Loucy (cell line): ENCODE measurements around the gene JOSD1.

Experiments used
- H2AFZ ChIP-seq: fragments of 200-600 bp; sonication (generic); 2 replicates; pipeline ENCODE4 v1.6.0; 2016; ENCODE audit warnings: antibody characterized with exemption, mild to moderate bottlenecking, low read length, moderate library complexity
- H3F3A ChIP-seq: fragments of 200-600 bp; 2 replicates; pipeline ENCODE4 v1.6.0; 2016; ENCODE audit warnings: antibody characterized with exemption, low read depth, mild to moderate bottlenecking
- H3K27me3 ChIP-seq: fragments of 200-600 bp; sonication (generic); 2 replicates; pipeline ENCODE4 v1.6.1; 2014; ENCODE audit warnings: low read length, mild to moderate bottlenecking; ENCODE audit not compliant: insufficient read depth, poor library complexity, severe bottlenecking
- H3K36me3 ChIP-seq: fragments of 200-600 bp; sonication (generic); 2 replicates; pipeline ENCODE4 v1.6.1; 2016; ENCODE audit warnings: low read length; ENCODE audit not compliant: insufficient read depth
- H3K4me1 ChIP-seq: fragments of 200-600 bp; sonication (generic); 2 replicates; pipeline ENCODE4 v1.5.1; 2014; ENCODE audit warnings: low read length, mild to moderate bottlenecking; ENCODE audit not compliant: insufficient read depth, poor library complexity, severe bottlenecking
- H3K4me2 ChIP-seq: fragments of 200-600 bp; sonication (generic); 2 replicates; pipeline ENCODE4 v1.6.0; 2014; ENCODE audit warnings: antibody characterized with exemption, low read length, low read depth, mild to moderate bottlenecking; ENCODE audit not compliant: poor library complexity, severe bottlenecking
- H3K4me3 ChIP-seq: fragments of 200-600 bp; sonication (generic); 2 replicates; pipeline ENCODE4 v1.5.1; 2014; ENCODE audit warnings: low read length, mild to moderate bottlenecking, mixed read lengths; ENCODE audit not compliant: poor library complexity, severe bottlenecking
- H3K79me2 ChIP-seq: fragments of 200-600 bp; sonication (generic); 2 replicates; pipeline ENCODE4 v1.6.1; 2014; ENCODE audit warnings: low read length; ENCODE audit not compliant: insufficient read depth
- H3K9ac ChIP-seq: fragments of 200-600 bp; sonication (generic); 2 replicates; pipeline ENCODE4 v1.6.0; 2014; ENCODE audit warnings: mild to moderate bottlenecking, low read depth, low read length, moderate library complexity; ENCODE audit not compliant: poor library complexity, severe bottlenecking
- H3K9me2 ChIP-seq: fragments of 200-600 bp; sonication (generic); replicated peaks from 2 replicates; pipeline ENCODE4 v1.6.1; 2016; ENCODE audit warnings: low read depth, low read length, mixed read lengths
- H3K9me3 ChIP-seq: fragments of 200-600 bp; sonication (generic); 2 replicates; pipeline ENCODE4 v1.6.1; 2014; ENCODE audit warnings: mild to moderate bottlenecking, antibody characterized with exemption, low read length, low read depth; ENCODE audit not compliant: insufficient read depth
- H4K20me1 ChIP-seq: fragments of 200-600 bp; sonication (generic); 2 replicates; pipeline ENCODE4 v1.6.0; 2014; ENCODE audit warnings: antibody characterized with exemption, low read length, mild to moderate bottlenecking; ENCODE audit not compliant: insufficient read depth, poor library complexity, severe bottlenecking
- EZH2phosphoT487 ChIP-seq: fragments of 200-600 bp; IDR thresholded peaks from 2 replicates; pipeline ENCODE4 v1.6.1; 2018; ENCODE audit warnings: antibody characterized with exemption, mild to moderate bottlenecking, moderate library complexity, borderline replicate concordance
- TF ChIP-seq, protein P1 (sequence below): fragments of 200-600 bp; sonication (generic); conservative IDR thresholded peaks from 2 replicates; pipeline ENCODE4 v1.5.1; 2014; ENCODE audit warnings: mild to moderate bottlenecking, antibody characterized with exemption, low read length

JOSD1 gene

DNA sequence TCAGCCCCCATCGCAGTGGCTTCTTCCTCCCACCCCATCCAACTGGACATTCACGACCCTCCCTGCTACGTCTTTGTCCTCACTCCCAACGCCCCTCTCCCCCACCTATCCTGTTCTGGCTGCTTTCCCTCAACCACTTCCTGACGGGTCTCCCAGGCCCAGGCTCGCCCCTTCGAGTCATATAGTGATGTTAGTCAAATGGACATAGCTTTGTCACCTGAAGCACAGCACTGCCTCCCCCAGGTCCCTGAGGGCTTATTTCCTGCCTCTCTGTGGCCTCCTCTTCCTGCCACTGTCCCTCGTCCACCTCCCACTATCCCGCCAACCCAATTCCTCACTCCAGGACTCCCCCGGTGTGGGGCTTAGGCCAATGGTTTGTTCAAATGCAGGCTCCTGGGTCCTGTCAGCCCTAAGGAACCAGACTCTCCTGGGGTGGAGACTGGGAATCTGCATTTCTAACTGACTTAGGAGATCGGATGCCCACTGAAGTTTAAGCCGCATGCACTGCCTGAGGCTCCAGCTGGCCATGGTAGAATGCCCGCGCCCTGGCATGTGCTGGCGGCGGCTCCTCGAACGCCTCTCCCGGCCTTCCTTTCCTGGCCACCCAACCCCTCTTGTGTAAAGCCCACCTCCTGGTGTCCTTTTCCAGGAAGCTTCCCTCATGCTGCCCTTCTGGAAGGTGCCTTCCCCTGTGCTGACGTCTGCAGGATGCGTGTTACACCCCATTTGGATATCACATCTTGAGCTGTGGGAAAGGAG is 36.7 kb upstream of the JOSD1 start:
- Histone ChIP-seq H3K9me3 (no peaks in the 10 kb centered on the region), H3K36me3 (peaks cover 84% of the 10 kb centered on the region; the same call in 1 of the 2 replicates)

DNA sequence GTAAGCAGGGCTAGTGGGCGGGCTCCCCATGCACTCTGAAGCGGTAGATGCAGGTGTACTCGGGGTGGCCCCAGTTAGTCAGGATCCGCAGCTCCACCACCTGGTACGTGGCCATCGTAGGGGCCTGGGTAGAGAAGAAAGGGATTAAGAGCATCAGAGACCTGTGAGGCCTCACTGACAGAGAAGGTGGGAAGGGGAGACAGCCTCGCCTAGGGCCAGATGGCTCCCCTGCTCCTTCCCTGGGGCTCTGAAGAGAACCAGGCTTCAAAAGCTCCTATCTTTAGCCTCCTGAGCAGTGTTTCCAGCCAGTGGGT is 35.5 kb upstream of the JOSD1 start:
- Histone ChIP-seq H3K9me3 (no peaks in the 10 kb centered on the region), H3F3A (no peaks in the 10 kb centered on the region), H3K27me3 (no peaks in the 10 kb centered on the region), H3K9me2 (no peaks in the 10 kb centered on the region), H4K20me1 (peaks cover 3% of the 10 kb centered on the region), H3K79me2 (no peaks in the 10 kb centered on the region), H2AFZ (no peak overlapping the region), H3K4me1 (no peaks in the 10 kb centered on the region), H3K36me3 (peaks cover 82% of the 10 kb centered on the region; the same call in 1 of the 2 replicates), H3K4me3 (no peak overlapping the region), H3K9ac (no peak overlapping the region), H3K4me2 (no peak overlapping the region)
- TF ChIP-seq, protein P1, sequence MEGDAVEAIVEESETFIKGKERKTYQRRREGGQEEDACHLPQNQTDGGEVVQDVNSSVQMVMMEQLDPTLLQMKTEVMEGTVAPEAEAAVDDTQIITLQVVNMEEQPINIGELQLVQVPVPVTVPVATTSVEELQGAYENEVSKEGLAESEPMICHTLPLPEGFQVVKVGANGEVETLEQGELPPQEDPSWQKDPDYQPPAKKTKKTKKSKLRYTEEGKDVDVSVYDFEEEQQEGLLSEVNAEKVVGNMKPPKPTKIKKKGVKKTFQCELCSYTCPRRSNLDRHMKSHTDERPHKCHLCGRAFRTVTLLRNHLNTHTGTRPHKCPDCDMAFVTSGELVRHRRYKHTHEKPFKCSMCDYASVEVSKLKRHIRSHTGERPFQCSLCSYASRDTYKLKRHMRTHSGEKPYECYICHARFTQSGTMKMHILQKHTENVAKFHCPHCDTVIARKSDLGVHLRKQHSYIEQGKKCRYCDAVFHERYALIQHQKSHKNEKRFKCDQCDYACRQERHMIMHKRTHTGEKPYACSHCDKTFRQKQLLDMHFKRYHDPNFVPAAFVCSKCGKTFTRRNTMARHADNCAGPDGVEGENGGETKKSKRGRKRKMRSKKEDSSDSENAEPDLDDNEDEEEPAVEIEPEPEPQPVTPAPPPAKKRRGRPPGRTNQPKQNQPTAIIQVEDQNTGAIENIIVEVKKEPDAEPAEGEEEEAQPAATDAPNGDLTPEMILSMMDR: no peak

More for the DNA sequence above, 36.7 kb upstream of the JOSD1 start:
- Histone ChIP-seq H4K20me1 (peaks cover 3% of the 10 kb centered on the region), H3K4me2 (no peak overlapping the region), H3K4me1 (no peaks in the 10 kb centered on the region), H3K79me2 (no peaks in the 10 kb centered on the region), H3K9me2 (no peaks in the 10 kb centered on the region), H3K4me3 (no peak overlapping the region), H3K9ac (no peak overlapping the region), H3F3A (no peaks in the 10 kb centered on the region), H3K27me3 (no peaks in the 10 kb centered on the region), H2AFZ (no peak overlapping the region)
- no peak for TF ChIP-seq EZH2phosphoT487

DNA sequence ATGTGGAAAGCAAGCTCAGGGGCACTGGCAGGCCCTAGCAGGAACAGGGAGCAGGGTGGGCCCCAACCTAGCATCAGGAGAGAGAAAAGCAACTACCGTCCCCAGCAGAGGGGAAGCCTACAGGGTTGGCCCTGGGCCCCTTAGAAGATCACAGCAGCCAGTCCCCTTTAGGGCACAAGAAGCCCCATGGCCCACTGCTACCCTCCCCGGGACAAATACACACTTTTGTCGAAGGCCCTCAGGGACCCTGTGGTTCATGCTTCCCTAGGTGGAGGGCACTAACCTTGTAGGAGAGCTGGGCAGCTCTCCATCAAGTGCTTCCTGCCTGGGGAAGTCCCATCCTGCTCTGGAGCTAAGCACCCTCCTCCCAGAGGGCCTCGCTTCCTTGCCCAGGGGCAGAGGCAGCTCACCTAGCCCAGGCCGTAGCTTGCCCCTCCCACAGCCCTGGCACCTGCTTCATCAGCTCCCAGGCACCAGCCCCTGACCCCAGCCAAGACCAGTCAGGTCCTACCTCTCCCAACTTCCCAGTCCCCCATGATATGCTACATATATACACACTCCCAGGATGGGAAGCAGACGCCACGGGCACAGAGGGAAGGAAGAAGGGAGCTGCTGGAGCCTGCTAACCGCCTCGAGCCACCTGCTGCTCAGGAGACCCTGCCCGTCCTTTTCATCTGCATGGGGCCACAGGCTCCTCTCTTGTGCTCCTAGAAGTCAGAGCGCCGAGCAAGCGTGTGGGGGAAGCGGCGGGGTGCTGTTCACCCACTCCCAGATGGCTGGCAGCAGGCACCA is 34.9 kb upstream of the JOSD1 start:
- TF ChIP-seq, protein P1: no peak
- TF ChIP-seq EZH2phosphoT487: no peak
- H3K79me2 ChIP-seq: no peaks in the 10 kb centered on the region
- no peak overlapping the region for H2AFZ ChIP-seq
- H3K27me3 ChIP-seq: no peaks in the 10 kb centered on the region
- no peaks in the 10 kb centered on the region for H3K9me3 ChIP-seq
- H3K4me3 ChIP-seq: no peak overlapping the region
- no peaks in the 10 kb centered on the region for H3K4me1 ChIP-seq
- H3F3A ChIP-seq: no peaks in the 10 kb centered on the region
- no peak overlapping the region for H3K9ac ChIP-seq
- H3K36me3 ChIP-seq: peaks cover 82% of the 10 kb centered on the region; the same call in 1 of the 2 replicates
- H3K4me2 ChIP-seq: no peak overlapping the region
- H3K9me2 ChIP-seq: no peaks in the 10 kb centered on the region
- peaks cover 3% of the 10 kb centered on the region for H4K20me1 ChIP-seq
